ENCODE results near the gene RHNO1.

DNA sequence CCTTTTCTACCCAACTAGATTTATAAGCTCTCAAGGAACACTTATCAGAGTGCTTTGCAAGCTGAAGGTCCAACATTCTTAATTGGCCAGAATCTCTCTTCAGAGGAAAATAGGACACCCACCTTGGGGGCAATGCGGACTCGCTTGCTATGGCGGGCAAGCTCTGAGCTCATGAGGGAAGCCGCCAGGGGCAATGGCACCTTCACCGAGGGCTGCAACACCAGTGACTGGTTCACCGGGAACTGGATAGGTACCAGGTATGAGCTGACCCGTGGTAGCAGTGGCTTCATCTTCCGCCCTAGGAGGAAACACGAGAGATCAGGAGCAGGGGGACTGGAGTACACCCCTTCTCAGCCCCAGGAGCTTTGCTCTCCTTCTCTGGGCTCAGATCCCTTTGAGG is 12.8 kb upstream of the RHNO1 start:
- TF ChIP-seq POLR2A (IDR thresholded peaks at IDR 0.05; ENCODE audit: low read length) (no peak), GATA1 (IDR thresholded peaks at IDR 0.05; ENCODE audit: low read depth, low read length) (no peak)

All from erythroblast (primary cell).